Effector memory CD4-positive, alpha-beta T cell (primary cell): ENCODE measurements around the gene C6orf58.

Experiments
- DNase-seq, 3 donors: peaks; one replicate each; pipeline ENCODE4 v3.0.0-alpha.2; 2020
- H3K27ac ChIP-seq: 2 replicates; pipeline ENCODE4 v1.7.0; 2013; ENCODE audit warnings: mild to moderate bottlenecking, low read length, moderate library complexity; ENCODE audit not compliant: insufficient read depth, poor library complexity, severe bottlenecking
- H3K27me3 ChIP-seq: replicated peaks from 2 replicates; pipeline ENCODE4 v1.7.0; 2013; ENCODE audit warnings: mild to moderate bottlenecking, low read length; ENCODE audit not compliant: insufficient read depth, control insufficient read depth, poor library complexity, severe bottlenecking
- H3K36me3 ChIP-seq: 2 replicates; pipeline ENCODE4 v1.7.0; 2013; ENCODE audit warnings: mild to moderate bottlenecking, low read length, moderate library complexity; ENCODE audit not compliant: control insufficient read depth, insufficient read depth
- H3K4me1 ChIP-seq: 2 replicates; pipeline ENCODE4 v1.7.0; 2013; ENCODE audit warnings: low read length, mild to moderate bottlenecking; ENCODE audit not compliant: control insufficient read depth, insufficient read depth, poor library complexity, severe bottlenecking
- H3K4me3 ChIP-seq: 2 replicates; pipeline ENCODE4 v1.7.0; 2013; ENCODE audit warnings: low read length, low read depth, mild to moderate bottlenecking; ENCODE audit not compliant: insufficient read depth, poor library complexity, severe bottlenecking
- H3K9me3 ChIP-seq: 2 replicates; pipeline ENCODE4 v1.7.0; 2013; ENCODE audit warnings: mild to moderate bottlenecking, low read length, moderate library complexity; ENCODE audit not compliant: control insufficient read depth

Gene C6orf58

GRCh38 chr6:127635091-127635490 is 58.1 kb downstream of the C6orf58 start:
- Histone ChIP-seq H3K36me3 (no peaks in the 10 kb centered on the region), H3K4me3 (no peak overlapping the region), H3K9me3 (no peaks in the 10 kb centered on the region), H3K4me1 (no peaks in the 10 kb centered on the region), H3K27ac (no peak overlapping the region), H3K27me3 (no peaks in the 10 kb centered on the region)
- no peak for DNase-seq

DNA sequence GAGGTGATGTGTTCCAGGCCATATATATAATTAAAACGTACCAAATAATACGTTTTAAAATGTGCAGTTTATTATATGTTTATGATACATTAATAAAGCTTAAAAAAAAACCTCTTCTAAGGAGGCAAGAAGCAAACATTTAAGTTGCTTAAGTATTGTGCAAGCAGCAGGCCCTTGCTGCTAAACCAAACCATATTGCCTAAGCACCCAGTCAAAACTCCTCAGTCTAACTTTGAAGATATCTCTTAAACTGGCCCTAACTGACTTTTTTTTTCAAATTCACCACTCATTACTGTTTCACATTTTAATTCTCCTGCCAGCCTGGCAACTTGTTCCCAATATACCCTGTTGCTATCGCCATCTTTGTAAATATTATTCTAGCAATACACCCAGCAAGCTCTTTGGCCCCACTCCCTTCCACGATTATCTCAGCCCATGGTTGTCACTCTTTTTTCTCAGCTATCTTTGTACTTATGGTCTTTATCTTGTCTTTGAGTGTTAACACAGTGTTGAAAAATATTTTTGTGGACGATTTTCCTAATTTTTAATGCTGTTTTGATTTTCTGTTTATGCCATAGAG is 60.9 kb downstream of the C6orf58 start:
- Histone ChIP-seq H3K9me3 (no peaks in the 10 kb centered on the region), H3K36me3 (no peaks in the 10 kb centered on the region), H3K4me1 (no peaks in the 10 kb centered on the region), H3K27me3 (no peaks in the 10 kb centered on the region), H3K4me3 (no peak overlapping the region), H3K27ac (no peak overlapping the region)
- DNase-seq = no peak
